ENCODE data around the gene TMEM154.

Gene TMEM154

DNA sequence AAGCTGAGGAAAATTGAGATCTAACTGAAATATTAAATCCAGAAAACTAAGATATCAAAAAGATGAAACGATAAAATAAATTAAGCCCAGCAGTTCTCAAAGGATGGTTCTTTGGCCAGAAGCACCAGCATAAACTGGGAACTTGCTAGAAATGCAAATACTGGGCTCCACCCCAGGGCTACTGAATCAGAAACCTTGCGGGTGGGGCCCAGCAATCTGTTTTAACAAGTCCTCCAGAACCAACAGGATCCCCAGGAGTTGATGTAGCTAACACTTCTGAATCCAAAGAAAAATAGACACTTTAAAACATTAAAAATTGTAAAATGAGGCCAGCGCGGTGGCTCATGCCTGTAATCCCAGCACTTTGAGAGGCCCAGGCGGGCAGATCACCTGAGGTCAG, 14.1 kb upstream of the TMEM154 start:
- no peak for DNase-seq (ENCODE audit: low spot score)

DNA sequence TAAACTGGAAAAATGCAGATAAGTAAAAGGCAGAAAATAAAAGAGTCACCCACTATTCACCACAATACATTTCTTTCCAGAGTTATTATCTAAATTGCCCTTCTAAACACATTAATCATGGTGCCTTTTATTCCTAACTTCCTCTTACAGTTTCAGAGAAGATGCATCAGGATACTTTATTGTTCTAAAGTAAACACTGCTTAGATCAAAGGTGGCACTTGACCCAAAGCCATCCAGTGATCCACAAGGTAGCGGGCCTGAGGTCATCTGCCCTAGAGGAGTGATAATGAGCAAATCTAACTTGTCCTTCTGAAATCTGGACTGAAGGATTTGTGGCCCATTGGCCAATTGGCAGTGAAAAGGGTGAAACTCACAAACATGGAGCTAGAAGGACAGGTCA, 12.0 kb upstream of the TMEM154 start:
- DNase-seq (ENCODE audit: low spot score) = no peak

DNA sequence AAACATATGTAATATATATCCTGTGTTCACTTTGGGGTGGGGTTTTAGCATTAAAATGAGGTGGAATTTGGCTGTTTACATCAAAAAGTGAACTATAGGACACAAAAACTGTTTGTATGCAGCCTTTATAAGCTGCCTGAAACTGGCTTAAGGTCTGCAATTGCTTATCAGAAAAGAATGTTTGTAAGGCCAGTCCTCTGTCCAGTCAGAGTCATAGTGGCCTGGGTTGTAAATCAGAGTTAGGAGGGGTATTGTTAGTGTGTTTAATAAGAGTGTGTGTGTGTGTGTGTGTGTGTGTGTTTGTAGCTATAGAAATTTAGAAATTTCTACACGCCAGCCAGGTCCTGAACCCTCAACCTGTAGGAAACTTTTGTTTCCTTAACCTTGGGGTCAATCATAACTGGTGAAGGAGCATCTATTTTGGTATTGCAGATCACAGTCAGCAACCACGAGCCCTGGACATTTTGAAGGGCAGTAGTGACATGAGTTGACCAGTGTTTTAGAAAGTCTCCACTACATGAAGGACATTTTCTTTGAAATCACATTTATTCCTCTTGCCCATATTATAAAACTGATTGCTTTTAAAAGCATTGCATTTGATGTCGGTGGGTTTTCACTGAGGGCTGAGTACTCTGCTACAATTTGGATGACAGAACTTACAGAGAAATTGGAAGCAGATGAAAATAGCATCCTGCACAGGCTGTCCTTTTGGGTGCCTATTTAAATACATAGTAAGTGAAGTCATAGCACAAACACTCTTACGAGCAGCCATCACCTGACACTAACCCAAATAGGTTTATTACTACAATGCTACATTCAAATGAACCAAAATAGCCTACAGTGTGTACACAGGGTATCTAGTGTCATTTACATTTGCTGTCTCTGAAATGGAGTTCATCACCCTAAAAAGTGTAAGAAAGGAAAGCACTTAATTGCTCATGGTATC, 11.2 kb upstream of the TMEM154 start:
- no peak for DNase-seq (ENCODE audit: low spot score)

DNA sequence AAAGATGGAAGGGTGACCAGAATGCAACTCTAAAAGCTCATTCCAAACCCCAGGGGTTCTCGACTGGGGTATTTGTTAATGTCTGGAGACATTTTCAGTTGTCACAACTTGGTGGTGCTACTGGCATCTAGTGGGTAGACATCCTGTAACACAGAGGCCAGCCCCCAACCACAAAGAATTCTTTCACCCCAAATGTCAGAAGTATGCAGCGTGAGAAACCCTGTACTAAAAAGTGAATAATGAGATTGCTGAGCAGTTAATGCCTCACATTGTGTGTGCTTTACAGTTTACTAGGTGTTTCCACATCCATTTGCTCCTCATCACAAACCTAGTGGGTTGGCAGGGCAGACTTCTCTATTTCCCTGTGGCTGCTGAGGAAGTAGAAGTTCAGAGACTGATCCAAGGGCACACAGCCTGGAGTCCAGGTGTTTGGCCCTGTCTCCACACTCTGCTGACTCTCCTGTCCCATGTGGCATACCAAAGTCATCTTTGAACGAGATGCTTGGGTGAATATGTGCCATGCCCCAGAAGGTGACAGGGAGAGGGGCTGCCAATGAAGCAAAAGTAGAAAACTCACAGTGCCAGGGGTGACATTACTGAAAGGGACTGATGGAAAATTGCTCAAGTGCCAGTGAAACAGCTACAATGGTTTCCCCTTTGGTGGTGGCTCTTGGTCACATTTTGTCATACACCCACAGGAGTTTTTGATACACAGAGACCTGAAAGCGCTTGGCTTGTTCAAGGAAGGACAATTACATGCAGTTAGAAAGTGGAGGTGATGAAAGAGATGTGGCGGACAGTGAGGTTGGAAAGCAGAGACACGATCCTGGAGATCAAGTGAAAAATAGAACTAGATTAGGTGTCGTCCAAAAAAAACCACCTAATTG, 10.1 kb upstream of the TMEM154 start:
- no peak for DNase-seq (ENCODE audit: low spot score)

DNA sequence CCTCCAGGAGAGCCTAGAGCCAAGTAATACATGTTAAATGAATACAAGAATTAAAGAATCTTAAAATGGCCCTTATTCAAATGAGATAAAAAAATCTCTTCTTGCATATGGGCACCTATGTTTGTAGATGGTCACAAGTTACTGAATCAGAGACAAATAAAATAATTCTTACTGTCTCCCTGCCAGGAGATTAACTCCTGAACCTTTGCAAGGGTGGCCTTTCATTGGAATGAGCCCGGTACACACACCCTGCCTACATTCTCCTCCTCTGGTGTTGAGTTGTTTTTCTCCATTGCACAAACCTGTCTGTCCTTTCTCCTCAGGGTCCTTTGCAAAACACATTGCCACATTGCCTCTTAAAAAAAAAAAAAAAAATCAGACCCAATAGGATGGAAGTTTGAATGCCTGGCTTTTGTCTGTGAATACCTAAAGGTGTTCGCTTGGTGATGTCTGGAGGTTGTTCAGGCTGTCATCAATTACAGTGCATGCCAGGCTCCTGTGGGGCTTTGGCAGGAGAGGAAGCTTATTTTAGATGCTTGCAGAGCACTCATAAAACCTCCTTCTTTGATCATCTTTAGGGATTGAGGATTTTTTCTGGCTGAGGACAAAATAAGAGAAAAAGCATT, 8.3 kb upstream of the TMEM154 start:
- DNase-seq (ENCODE audit: low spot score) = no peak

DNA sequence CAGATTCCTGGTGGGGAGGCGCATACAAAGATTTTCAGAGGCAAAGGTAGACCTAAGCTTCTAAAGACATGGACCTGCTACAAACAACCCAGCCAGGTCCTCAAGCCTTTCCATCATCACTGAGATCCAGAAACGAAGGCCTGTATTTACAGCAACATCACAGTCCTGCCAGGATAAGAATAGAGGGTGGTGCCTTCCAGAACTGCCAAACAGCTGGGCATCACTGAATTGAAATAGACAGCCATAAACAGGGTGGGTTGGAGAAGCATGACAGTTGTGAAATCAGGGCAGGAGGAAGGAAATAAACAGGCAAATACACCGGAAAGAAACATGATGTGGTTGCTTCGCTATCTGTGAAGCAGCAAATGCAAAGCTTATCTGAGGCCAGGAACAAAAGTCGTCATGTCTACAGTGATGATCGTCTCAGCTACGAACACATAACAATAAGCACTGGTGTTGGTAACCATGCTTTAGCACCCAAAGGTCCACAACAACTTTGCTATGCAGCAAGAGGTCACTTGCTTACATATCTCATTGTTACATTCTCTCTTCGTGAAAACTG, 6.7 kb upstream of the TMEM154 start:
- no peak for DNase-seq (ENCODE audit: low spot score)

DNA sequence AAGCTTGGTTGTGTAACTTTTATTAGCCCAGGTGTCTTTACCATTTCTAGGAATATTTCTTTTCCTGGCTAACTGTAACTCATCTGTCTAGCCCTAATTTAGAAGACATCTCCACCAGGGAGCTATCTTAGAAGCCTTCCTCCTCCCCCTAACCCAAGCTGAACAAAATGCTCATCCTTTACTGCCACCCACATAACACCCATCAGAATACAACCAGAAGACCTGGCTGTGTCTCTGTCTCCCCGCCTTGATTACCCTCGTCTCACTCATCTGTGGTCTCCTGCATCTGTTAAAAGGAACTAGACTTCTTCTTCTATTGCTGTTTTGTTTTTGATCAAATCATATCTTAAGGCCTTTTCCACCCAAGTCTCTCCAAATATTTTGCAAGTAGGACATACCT, 4.8 kb upstream of the TMEM154 start:
- DNase-seq (ENCODE audit: low spot score) = no peak

DNA sequence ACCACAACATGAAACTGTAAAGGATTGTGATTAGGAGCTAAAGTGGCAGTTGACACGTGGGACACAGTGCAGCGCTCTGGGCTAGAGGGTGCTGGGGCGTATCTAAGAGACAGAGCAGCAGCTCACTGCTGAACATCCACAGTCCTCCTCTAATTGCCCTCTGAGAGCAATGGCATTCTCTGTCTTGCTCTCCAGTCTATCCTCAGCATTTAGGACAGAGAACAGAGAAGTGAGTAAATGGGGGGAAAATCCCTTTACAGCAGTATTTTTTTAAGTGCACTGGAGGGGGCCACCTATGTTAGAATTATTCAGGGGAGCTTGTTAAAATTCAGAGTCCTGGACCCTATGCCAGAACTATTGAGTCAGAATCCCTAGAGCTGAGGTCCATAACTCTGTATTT, 4.2 kb upstream of the TMEM154 start:
- DNase-seq (ENCODE audit: low spot score) = no peak

DNA sequence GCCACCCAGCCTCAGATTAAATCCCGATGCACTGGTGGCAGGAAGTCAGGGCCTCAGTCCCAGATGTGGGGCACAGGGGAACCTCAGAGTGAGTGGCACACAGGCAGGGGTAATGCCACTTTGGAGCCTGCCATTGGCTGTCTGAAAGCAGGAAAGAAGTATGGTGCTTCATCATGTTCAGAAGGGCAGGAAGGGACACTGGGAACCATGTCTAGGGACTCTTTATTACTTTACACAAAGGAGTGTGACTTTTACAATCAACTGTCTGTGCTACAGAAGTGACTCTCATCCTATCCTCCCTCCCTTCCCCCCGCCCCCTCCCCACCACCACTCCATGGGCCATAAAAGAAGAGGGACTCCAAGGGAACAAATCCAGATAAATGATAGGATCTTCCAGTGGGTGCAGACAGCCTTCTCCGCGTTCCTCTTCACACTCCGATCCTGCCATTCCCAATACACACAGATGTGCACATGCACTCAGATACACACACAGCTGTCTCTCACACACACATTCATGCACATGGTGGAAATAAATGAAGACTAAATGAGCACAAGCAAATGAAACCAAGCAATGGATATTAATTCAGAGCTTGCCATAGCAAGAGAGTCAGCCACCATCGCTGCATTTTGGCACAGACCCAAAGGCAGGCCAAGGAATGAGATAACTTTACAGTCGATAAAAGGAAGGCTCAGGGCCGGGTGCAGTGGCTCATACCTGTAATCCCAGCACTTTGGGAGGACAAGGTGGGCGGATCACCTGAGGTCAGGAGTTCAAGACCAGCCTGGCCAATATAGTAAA, 2.5 kb upstream of the TMEM154 start:
- no peak for DNase-seq (ENCODE audit: low spot score)

DNA sequence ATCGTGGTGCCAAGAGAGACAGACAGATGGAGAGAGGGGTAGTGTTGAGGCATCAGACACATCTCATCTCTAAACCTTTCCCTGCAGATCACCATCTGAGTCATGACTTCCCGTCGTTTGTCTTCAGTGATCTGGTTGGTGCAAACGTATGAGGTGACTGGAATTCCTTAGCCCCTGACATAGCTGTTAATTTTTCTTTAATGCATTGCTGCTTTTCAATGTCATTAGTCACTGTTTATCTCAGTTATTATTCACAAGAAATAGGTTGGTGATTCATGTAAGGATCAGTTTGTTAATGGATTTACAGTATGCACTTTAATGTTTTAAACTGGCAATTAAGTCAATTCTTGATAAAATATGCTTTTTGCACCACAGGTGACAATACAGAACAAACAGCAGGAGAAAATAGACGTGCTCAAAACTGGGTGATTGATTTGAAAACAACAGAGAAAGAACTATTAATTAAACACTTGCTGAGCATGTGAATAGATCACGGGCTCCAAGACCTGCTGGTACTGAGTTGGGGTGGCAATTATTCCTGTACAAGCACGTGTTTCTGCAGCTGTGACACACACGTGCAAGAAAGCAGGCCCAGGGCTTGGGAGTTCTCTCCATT, 1.3 kb upstream of the TMEM154 start:
- peak; percentile 42 for DNase-seq (ENCODE audit: low spot score)

DNA sequence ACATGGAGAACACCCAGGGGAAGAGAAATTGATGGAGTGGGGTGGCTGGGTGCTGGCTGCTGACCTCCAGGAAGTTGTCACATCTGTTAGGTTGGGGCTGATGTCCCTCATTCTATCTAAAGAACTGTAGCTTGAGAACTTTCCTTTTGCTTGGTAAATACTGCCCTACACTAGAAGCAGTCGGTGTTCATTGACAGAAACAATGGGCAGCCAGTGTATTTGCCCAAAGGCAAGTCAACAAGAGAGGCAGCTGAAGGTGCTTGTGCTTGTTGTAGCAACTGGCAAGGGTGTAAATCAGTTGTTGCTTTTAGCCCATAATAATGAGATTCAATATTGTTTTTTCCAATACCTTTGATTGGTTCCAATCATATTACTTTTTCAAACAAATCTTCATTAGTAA, 956 bp downstream of the TMEM154 start:
- peak; percentile 33 for DNase-seq (ENCODE audit: low spot score)

DNA sequence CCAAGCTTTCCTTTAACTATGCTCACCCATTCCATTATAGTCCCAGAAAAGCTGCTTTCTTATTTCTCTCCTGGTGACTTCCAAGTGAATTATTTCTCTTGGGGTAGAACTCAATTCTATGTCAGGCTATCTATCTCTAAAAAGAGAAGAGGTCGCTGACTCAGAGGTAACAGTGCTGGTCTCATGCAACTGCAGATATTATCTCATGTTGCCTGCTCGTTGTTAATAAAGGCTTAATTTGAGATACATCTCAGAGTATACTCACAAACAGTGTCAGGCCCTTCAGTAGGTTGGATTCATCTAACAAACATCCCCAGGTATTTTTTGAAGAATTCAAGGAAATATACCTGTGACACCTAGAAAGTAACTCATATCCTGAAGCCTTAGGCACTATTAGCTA, 2.7 kb downstream of the TMEM154 start:
- DNase-seq (ENCODE audit: low spot score) = no peak

DNA sequence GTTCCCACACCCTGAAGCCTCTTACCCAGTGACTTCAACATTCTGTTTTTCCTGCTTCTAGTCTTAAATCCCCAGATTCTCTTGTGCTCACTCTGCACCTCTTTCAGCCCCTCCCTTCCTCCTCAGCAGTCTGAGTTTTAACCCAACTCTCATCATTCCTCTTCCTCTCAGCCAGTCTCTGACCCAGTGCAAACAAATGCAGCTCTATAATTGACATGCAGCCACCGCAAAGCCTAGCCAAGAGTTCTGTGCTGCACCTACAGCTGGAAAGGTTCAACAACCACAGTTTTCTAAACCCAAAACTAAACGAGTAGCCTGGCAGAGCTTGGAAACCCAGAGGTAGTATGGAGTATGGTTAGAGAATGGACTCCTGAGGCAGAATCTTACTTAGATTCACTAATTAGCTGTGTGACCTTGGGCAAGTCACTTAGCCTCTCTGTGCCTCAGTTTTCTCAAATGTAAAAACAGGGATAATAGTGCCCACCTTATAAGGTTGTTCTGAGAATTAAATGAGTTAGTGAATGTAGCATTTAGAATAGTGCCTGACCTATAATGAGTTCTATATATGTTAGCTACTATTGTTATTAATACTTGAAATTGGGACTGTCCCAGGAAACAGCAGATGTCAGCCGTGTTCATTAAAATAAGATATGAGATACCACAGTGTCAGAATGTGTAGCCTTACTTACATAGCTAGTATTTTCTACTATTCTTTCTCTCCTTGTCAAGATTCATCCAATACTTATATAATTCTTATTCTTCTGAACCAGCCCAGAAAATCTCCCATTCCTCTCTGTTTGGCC, 3.5 kb downstream of the TMEM154 start:
- no peak for DNase-seq (ENCODE audit: low spot score)

DNA sequence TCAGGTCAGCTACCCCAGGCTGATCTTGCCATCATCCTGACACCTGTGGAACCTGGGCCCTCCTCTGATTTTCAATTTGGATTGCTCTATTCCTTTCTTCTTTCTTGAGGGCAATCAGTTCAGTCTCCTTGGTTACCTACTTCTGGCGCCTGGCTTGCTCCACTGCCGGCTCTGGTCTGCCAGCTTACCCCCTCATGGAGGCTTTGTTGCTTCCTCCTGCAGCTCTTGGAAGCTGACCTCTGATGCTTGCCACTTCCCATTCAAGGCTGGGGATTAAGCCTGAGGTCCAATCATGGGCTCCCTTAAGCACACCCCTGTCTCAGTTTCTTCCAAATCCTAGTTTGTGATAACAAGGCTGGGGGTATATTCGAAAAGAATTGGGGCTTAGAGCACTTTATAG, 5.4 kb downstream of the TMEM154 start:
- DNase-seq (ENCODE audit: low spot score) = no peak

DNA sequence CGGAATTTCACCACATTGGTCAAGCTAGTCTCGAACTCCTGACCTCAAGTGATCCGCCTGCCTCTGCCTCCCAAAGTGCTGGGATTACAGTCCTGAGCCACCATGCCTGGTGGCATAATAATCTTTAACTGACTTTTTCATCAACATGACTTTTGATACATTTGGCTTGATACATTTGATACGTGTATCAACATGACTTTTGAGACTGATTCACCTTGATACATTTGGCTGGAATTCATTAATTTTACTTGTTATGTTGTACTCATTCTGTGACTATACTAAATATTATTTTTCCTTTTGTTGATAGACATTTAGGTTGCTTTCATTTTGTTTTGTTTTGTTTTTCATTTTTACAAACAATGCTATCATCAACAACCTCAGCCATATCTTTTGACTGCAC, 6.3 kb downstream of the TMEM154 start:
- DNase-seq (ENCODE audit: low spot score) = no peak

DNA sequence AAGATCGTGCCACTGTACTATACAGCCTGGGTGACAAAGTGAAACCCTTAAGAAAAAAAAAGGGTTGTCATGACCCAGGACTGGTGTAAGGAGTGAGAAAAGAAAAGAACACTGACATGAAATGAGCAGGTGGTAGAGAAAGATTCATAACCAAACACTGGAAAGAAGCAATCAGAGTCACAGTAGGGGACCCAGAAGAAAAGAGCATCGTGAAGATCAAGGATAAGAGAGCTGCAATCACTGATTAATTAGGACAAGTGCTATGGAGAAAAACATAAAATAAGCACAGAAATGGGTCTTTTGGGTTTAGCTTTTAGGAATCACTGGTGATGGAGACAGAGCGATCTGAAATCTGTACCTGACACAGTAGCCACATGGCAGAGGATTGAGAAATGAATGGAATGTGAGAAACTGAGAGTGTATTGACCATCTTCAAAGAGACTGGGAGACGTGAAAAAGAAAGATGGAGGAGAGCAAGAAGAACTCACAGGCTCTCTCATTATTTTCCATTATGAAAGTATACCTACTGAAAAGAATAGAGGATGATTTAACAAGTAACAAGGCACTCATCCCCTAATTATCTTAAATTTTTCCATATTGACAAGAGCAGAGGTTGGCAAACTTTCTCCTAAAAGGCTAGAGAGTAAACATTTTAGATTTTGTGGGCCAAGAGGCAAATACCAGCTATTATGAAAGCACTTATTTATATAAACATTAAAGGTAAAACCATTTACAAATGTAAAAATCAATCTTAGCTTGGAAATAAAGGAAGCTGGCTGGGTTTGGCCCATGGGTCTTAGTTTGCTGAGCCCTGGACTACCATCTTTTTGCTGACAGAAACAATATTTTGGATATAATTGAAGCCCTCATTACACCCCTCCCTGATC, 7.3 kb downstream of the TMEM154 start:
- DNase-seq (ENCODE audit: low spot score) = no peak

DNA sequence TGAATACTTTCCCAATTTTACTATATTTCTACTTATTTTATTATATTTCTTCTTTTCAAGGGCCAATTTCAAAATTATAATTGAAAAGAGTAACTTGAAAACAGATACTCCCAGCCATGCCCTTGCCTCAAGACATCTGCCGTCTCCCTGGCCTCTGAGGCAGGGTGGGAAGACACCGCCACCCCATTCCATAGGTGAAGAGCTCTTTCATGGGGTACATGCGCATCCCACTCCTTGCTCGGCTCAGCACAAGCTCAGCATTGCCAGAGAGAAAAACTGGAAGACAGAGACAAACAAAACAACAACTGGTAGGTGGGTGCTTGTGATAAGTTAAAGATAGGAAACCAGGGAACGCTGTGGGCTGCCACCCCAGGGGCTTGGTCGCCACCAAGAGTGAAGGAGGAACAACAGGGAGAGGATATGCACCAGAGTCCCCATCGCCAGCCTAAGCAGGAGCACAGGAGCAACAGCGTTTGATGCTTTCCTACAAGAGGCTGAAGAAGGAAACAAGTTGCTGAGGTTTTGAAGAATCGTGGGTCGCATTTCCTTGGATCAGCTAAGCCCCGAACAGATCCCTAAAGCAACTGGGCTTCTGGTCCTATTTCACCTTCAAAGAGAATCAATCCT, 11.3 kb downstream of the TMEM154 start:
- DNase-seq (ENCODE audit: low spot score) = no peak

DNA sequence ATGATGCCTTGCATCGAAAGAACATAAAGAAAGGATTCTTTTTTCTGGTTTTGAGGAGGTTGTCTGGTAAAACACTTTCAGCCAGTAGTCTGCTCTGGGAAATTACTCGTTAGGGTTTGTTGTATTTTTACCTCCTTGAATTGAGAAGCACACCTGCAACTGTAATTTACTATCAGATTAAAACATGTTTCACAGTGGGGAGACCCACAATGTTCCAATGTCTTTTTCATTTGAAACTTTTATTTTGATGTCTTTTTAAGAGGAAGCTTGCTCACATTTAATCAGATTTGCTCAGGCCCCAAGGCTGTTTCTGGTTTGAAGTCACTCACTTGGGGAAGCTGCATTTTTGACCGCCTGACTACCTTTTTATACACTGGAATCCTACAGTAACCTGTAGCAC, 12.0 kb downstream of the TMEM154 start:
- no peak for DNase-seq (ENCODE audit: low spot score)

DNA sequence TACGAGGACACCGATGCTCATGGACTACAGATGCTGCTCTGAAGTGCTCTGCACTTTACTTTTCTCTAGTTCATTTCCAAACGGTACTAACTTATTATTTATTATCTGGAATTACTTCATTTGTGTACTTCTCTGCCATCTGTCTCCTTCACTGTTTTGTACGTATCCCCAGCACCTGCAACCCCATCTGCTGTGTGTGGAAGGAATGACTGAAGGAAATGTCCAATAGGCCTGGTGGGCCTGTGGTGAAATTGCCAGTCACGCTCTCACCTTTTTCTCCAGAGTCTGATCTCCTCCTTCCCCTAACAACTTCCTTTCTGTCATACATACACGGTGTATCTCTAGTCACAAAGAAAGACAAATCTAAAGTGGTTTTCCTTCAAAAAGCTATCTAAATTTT, 12.9 kb downstream of the TMEM154 start:
- peak; percentile 70 for DNase-seq (ENCODE audit: low spot score)

All from NAMALWA (cell line).